D341Med (cell line): ENCODE results near the gene PVALEF.

Source experiments
- DNase-seq: peaks from one replicate; pipeline ENCODE4 v3.0.0; 2012; ENCODE audit warnings: low spot score

PVALEF gene

DNA sequence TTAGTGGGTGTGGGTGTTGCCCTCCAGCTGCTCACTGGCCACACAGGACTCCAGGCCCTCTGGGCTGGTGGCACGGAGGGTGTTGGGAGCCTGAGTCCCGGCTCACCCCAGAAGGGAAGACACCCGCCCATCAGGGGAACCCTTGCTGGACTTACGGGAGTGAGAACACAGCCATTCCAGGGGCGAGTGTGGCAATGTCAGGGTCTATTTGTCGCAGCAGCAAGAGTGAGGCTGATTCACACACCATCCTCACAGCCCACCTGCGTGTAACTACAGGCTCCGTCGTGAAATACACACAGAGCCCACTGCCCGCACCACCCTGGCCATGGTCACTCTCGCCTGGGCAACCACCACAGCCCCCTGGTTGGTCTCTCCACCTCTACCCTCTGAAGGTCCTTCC, 18.5 kb downstream of the PVALEF start:
- DNase-seq: no peak

DNA sequence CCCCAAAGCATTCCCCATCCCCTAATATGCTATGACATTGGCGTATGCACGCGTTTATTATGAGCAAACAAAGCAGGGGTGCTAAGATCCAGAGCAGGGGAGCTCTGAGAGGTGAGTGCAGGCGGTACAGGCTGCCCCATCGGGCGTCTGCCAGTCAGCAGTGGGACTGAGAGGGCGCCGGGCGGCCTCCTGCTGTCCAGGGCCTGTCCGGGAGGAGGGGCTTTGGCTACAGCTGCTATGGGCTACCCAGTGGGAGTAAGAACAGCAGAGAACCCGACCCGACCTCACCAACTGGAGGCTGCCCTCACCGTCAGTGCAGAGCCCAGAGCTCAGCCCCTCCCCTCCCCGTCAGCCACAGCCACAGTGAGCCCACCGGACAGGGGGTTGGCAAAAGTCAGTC, 19.2 kb downstream of the PVALEF start:
- no peak for DNase-seq

DNA sequence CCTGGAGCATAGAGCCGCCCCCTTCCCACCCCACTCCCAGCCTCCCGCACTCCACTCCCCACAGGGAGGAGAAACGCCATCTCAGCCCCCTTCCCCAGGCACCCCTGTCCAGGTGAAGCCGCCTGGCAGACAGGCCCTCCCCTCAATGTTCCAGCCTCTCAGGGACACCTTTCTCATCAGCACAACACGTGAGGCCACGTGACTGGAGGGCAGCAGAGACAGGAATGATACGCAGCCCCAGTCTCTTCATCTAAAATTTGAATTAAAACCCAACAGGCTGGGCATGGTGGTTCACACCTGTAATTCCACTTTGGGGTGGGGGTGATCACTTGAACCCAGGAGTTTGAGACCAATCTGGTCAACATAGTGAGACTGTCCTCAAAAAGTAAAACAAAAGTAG, 20.9 kb downstream of the PVALEF start:
- no peak for DNase-seq

DNA sequence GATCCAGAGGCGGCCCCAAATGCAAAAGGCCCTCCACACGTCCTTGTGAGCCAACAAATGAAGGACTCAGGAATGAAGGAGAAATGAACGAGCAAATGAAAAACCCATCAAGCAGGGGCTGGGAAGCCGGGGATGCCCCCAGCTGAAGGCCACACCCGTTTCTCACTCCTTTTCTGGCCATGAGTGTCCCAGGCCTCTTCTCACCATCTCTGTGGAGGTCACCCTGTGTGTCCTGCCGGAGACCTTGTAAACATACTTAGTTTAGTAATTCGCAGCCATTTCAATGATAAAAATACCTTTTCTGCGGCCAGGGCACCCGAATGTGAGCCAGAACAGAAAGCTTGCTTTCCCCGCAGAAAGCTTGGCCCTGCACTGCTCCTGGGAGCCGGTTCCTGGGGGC, 21.8 kb downstream of the PVALEF start:
- no peak for DNase-seq

DNA sequence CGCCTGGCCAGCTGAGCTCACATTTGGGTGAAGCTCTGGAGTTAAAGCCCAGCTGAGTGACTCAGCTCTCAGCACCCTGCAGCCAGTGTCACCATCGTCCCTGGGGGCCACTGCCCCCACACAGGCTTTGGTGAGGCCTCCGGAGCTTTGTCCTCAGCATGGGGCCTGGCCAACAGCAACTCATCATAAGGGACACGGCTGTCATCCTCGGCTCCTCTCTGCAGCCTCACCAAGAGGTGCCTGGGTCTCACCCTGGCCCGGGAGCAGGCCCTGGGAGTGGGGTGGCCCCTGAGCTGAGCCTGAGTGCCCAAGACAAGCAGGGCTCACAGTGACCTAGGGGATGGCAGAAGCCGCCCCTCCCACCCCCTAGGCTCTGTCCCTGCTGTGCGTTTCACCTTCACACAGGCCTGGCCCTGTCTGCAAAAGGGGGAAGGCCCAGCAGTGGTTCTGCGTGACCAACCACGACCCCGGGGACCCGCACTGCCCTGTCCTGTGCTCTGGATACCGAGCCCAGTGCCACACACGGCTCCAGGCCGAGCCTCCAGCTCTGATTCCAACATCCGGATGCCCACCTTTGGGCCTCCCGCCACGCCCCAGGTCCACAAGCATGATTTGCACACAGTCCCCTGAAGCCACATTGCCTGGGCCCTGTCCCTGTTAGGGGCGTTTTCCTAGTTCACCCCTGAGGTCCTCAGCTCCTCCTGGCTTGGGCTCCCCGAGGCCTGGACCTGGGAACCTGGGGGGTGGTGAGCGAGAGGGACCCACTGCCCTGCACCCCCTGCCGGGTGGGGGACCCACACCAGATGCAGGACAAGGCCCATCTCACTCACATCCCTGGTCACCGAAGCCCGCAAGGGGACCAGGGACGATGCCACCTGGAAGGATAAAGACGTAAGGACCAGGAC, 22.5 kb downstream of the PVALEF start:
- DNase-seq: no peak

DNA sequence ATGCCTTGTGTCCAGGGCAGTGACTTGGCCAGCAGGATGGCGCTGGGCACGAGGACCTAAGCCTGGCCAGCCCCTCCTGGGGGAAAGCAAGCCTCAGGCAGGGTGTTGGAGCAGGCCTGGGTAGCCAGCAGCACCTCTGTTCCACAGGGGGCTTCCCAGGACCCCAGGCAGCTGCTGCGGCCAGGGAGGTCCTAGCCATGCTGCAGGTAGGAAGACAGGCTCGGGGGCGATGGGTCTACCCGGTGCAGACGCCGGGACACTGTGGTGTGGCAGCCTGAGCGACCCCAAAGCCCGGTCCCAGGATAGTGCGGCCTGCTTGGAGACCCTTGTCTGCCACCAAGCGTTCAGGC, 23.2 kb downstream of the PVALEF start:
- DNase-seq: no peak

DNA sequence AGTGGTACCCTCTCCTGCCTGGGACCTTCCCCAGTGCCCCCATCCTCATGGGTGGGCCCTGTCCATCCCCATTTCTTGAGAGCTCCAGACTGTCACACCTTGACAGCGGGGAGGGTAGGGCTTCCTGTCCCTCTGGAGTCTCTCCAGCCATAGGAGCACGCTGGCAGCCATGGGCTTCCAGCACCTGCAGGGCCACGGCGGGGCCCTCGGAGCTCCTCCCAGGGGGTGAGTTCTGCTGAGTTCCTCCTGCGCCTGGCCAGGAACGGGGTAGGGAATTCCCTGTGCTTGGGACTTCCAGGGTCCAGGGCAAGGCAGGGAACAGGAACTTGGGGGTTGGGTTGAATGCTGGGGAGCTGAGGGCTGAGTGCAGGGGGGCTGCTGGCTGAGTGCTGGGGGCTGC, 23.7 kb downstream of the PVALEF start:
- no peak for DNase-seq

DNA sequence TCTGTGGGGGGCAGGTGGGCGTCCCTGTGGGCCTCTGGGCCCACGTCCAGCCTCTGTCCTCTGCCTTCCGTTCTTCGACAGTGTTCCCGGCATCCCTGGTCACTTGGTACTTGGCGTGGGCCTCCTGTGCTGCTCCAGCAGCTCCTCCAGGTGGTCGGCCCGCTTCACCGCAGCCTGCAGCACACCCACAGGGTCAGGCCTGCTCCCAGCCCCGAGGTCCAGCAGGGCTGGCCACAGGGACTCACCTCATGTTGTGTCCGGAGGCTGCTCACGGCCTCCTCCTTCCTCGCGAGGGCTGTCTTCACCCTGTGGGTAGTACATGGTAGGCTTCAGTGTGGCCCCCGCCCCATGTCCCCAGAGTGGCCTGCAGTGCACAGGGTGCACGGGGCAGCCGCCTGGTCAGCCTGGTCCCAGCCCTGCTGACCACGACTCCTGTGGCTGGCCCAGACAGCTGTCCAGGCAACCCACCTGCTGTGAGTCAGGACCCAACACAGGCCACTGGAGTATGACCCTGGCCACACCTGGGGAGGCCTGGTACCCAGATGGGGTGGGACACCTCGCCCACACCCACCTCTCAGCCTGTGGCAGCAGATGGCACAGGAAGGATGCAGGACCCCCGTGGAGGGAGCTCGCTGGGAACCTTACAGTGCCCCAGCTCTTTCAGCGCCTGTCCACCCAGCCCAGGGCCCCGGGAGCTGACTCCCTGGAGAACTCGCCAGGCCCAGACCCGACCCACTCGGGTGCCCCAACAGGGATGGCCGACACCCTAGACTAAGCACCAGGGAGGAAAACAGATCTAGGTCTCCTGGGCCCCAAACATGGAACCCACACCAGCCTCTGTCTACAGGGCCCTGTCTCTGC, 24.6 kb downstream of the PVALEF start:
- DNase-seq: no peak

DNA sequence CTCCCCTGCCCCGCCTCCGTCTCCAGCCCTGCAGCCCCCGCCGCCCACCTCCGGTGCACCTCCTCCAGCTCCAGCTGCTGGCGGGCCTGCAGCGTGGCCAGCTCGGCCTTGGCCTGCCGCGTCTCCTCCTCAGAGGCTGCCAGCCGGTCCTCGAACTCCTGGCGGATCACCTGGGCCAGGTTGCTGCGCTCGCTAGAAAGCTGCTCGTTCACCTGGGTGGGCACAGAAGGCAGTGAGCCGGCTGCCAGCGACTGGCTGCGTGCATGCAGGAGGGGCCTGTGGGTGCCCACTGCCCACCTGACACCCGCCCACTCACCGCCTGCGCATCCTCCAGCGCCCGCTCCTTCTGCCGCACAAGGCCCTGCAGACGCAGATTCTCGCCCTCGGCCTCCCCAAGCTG, 25.3 kb downstream of the PVALEF start:
- no peak for DNase-seq

DNA sequence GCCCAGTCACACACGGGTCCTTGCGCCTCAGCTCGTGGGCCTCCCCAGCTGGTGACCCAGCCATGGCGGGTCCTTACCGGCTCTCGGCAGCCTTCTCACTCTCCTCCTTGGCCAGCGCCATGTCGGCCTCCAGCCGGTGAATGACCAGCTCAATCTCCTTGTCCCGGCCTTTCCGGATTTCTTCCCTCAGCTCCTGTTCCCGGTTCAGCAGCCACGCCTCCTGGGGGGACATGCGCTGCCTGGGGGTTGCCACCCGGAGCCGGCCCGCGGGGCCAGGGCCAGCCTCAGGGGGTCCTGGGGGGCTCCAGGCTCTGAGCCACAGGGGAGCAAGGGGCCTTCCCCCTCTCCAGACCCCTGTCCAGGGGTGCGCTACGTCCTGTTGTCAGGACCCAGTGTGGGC, 25.8 kb downstream of the PVALEF start:
- DNase-seq: no peak

DNA sequence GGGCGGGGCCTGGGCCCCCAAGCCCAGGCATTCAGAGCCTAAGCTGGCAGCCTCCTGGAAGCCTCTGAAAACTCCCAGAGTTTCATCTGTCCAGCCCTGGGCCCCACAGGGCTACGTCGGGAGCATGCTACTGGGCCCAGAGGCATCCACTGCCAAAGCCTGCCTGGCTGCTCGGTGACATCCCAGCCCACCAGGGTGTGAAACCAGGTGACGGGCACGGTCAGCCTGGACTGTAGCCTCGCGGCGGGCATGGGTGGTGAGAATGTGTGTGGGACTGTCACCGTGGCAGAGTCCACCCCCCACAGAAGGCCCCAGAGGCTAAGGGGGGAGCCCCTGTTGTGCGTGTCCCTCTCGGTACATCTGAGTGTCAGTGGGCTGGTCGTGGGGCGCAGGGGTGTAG, 26.3 kb downstream of the PVALEF start:
- no peak for DNase-seq

DNA sequence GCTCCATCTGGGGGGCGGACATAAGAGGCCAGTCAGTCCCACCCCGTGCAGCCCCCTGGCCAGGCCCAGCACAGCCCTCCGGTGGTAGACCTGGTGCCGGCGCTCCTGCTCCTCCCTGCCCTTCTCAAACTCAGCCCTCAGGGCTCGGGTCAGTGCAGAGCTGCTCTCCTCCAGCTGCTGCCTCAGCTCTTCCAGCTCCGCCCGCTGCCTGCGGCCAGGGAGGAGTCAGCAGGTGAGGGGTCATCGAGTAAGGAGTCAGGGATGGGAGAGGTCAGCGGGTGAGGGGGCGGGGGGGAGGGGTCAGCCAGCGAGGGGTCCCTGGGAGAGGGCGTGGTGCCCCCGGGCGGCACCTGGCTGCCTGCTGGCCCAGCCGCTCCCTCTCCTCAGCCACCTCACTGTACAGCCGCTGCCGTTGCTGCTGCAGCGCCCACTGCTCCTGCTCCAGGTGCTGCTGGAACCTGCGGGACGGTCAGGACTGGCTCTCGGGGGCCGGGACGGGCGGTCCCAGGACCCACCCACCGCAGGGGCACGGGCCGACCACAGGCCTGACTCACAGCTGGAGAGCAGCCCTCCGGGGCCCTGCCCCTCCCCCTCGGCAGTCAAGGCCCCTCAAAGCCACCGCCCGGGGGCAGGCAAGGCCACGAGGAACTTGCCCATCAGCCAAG, 27.2 kb downstream of the PVALEF start:
- DNase-seq: no peak

DNA sequence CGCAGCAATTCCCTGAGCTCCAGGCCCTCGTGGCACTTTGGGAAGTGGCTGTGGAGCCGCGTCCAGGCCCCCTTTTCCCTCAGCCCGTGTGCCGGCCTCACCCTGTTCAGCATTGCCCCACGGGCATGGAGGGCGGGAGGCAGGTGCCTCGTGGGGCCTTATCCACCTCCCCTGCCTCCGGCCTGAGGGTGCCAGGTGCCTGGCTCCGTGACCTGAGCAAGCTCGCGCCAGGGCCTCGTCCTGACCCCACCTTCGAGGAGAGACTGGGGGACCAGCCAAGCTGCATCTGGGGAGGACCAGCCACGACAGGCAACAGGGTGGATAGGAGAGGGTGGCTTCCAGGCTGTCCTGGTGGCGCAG, 27.7 kb downstream of the PVALEF start:
- DNase-seq: no peak

DNA sequence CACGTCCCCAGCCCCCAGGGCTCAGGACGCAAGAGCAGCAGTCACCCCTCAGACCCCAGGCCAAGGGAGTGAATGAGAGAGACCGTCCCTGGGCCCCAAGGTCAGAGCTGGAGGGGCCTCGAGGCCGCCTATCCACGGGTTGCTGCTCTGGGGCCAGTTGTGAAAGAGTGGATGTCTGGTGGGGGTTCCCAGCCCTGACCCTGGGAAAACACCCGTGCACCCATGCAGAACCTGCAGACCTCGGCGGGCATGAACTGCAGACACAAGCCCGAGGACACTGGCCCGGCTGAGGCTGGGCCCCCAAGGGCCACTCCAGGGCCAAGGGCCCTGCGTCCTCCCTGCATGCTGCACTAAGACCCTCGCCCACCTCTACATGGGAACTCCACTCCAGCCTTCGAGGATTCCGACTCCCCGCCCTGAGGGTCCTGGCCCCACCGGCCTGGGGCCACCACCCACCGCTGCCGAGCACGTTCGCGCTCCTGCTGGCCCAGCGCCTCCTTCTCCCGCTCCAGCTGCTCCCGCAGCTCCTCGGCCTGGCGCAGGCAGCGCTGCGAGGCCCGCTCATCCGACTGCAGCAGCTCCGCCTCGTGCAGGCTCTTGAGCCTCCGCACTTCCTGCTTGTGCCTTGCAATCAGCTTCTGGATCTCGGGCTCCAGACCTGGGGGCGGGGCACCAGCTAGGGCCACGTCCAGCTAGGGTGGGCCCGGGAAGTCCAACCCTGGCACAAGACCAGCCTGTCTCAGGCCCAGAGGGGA, 28.3 kb downstream of the PVALEF start:
- no peak for DNase-seq

DNA sequence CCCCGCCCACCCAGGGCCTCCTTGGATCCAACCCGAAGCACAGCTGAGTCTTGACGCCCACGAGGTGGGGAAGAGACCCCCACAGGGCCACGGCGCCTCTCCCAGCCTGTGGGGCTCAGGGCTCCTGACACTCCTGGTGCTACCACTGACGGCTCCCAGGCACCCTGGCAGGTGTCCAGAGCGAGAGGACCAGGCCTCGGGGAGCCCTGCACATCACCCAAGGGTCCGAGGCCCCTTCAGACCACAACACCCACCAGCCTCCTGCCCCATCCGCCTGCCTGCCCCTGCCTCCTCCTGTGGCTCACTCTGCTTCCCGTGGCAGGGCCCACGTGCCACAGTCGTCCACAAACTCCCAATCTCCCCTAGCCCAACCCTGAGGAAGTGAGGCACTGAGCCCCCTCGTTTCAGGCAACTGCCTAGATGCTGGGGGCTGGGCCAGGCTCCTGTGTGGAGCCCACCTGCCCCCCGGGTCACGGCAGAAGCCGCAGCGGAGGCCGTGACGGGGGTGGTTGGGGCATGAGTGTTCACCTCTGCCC, 29.0 kb downstream of the PVALEF start:
- no peak for DNase-seq

DNA sequence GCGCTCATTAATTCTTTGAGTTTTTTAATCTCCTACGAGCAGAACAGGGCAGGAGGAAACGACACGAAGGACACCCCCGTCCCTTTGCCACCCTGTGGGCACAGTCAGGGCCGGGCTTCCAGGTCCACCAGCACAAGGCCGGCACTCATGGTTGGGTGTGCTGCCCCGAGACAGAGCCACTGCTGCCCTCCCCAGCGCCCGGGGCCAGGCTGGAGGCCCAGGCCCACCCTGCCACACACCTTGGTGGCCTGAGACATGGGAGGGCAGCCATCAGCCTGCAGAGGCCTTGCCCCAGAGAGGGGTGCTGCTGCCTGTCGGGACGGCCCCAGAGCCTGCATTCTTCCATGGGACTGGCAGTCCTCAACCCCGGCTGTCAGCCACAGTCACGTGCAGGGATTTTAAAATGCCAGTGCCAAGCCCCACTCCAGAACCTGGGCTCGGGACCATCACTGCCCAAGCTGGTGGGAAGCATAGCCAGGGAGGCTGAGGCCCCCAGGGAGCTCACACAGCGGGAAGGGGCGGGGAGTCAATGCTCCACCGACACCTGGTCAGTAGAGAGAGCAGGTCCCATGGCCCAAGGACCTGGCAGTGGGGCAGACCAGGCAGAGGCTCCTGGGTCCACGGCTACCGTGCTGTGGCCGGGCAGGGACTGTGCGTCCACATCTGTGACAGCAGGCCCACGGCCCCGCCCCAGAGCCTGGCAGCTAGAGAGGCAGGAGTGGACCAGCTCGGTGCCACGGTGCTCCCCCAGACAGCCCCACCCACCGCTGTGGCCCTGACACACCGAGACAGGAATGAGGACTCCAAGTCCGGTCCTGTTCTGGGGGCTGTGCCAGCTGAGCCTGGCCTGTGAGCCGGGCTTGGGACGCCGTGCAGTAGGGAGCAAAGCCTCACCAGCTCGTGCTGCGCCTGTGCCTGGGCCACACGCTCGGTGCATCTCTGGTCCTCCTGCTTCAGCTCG, 29.9 kb downstream of the PVALEF start:
- no peak for DNase-seq

DNA sequence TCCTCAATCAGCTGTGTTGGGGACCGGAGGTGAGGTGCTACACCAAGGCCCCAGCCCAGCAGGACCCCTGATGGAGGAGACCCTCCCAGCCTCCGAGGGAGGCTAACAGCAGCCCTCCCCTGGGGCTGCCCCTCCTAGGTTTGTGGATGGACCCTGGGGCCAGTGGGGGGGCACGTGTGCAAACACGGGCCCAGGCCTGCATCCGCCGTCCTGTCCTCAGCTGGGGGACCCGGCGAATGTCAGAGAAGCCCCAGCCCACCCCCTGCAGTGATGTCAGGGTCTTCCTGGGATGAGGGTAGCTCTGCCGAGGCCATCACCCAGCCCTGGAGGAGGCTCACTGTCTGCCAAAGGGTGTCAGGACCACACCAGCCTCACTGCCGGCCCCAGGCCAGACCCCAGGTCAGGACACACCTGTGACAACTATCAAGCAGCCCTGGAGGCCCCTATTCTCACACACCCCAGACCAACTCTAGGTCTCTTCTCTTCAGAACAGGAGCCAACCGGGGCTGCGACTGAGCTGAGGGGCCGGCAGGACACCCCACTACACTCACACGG, 30.7 kb downstream of the PVALEF start:
- DNase-seq: no peak

DNA sequence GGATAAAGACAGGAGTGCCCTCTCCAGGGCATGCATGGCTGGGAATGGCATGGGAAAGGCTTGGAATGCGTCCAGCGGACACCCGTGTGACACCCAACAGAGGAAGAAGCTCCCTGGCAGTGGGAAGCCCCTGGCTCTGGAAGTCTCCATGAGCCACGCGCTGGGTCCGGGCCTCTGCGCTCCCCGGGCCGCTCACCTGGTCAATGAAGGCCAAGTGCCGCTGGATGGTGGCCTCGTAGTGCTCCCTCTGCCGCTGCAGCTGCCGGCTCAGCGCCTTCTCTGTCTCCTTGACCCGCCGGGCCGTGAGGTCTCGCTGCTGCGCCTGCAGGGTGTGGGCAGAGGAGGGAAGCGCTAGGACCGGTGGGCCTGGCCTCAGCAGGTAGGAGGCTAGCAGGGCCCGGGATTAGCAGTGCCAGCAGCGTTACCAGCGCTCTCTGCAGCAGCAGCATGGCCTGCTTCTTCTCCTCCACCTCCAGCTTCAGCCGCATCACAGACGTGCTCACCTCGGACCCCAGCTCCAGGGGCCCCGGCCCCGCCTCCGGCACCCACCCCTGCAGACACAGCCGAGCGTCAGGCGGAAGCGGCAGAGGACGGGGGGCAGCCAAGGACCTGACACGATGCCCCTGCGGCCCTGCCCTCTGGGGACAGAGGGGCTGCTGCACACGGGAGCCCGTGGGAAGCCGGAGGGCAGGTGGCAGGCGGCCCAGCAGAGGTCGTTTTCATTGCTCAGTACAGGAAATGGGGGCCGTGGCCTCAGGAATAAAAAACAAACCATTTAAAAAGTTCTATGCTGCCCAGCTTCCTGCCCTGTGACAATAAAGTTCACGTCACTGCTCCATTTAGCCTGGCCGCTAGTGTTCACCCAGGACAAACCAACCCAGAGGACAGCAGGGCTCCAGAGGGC, 31.4 kb downstream of the PVALEF start:
- DNase-seq: no peak

DNA sequence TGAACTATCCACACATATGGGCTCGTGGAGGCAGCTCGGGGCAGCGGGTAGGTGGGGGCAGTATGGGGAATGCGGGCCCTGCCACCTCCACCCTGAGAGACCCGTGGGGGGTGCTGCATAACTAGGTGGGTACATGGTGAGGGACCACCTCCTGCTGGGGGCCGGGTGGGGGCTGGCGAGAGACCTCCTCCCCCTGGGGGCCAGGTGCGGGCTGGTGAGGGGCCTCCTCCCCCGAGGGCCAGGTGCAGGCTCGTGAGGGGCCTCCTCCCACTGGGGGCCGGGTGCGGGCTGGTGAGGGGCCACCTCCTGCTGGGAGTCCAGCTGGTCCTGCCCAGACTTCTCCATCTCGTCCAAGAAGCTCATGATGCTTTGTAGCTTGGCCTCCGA, 32.1 kb downstream of the PVALEF start:
- no peak for DNase-seq
